ENCODE results near the gene TMEM273.

The TMEM273 gene

GRCh38 chr10:49187950-49188761, at the start of gene TMEM273:
Gene TMEM273 (minus strand): TSS chr10:49188391. CDS start chr10:49188336, 55 bp downstream.
- no peak for DNase-seq

GRCh38 chr10:49237985-49238384, 49.8 kb upstream of the TMEM273 start:
- DNase-seq: no peak

GRCh38 chr10:49235392-49235791, 47.2 kb upstream of the TMEM273 start:
- no peak for DNase-seq

GRCh38 chr10:49231086-49231820, 43.1 kb upstream of the TMEM273 start:
- DNase-seq: no peak

- peak; percentile 93 for DNase-seq
These were observed 41.8 kb upstream of the TMEM273 start for GRCh38 chr10:49230004-49230403.

GRCh38 chr10:49228677-49229076, 40.5 kb upstream of the TMEM273 start:
- DNase-seq: peak; percentile 11

GRCh38 chr10:49227406-49227805, 39.2 kb upstream of the TMEM273 start:
- no peak for DNase-seq

GRCh38 chr10:49226594-49226993, 38.4 kb upstream of the TMEM273 start:
- no peak for DNase-seq

GRCh38 chr10:49225218-49225876, 37.2 kb upstream of the TMEM273 start:
- no peak for DNase-seq

- no peak for DNase-seq
These were observed 35.0 kb upstream of the TMEM273 start for GRCh38 chr10:49223205-49223604.

GRCh38 chr10:49222170-49222569, 34.0 kb upstream of the TMEM273 start:
- DNase-seq: no peak

- DNase-seq: no peak
These were observed 32.5 kb upstream of the TMEM273 start for GRCh38 chr10:49220679-49221078.

- no peak for DNase-seq
These were observed 31.8 kb upstream of the TMEM273 start for GRCh38 chr10:49220031-49220430.

GRCh38 chr10:49219248-49219647, 31.1 kb upstream of the TMEM273 start:
- no peak for DNase-seq

- DNase-seq: no peak
These were observed 30.3 kb upstream of the TMEM273 start for GRCh38 chr10:49218480-49218879.

GRCh38 chr10:49217645-49218044, 29.5 kb upstream of the TMEM273 start:
- DNase-seq: no peak

GRCh38 chr10:49213211-49213610, 25.0 kb upstream of the TMEM273 start:
- DNase-seq: no peak

GRCh38 chr10:49212783-49213182, 24.6 kb upstream of the TMEM273 start:
- no peak for DNase-seq

GRCh38 chr10:49212076-49212475, 23.9 kb upstream of the TMEM273 start:
- DNase-seq: no peak

- DNase-seq: no peak
These were observed 20.8 kb upstream of the TMEM273 start for GRCh38 chr10:49208996-49209395.

GRCh38 chr10:49207936-49208487, 19.8 kb upstream of the TMEM273 start:
- peak; percentile 1 for DNase-seq

GRCh38 chr10:49207113-49207512, 18.9 kb upstream of the TMEM273 start:
- no peak for DNase-seq

- DNase-seq: no peak
These were observed 17.0 kb upstream of the TMEM273 start for GRCh38 chr10:49205206-49205605.
